ENCODE results near the gene ITPK1. TPM values are rescaled to one million over a fixed set of nuclear protein-coding genes. Genes with fewer than 3 reads are reported as not detected.
A peak's percentile ranks its signal among the peaks of the same experiment; 100 is the strongest.

The ITPK1 gene
- total RNA-seq, 1 donor from 2014 or later, result 25.3 TPM

DNA sequence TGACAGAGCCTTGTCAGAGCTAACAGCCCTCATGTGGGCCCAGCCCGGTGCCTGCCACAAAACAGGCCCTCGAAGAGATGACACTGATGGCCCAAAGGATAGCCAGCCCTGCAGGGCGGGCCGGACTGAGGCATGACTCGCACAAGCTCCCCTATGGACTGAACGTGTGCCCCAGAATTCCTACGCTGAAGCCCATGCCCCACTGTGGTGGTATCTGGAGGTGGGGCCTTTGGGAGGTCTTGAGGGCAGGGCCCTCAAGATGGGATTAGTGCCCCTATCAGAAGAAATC lies 154.2 kb downstream of the ITPK1 start:
- FAIRE-seq (no peak), DNase-seq (ENCODE audit: low spot score in 2 of 2) (no peak)

DNA sequence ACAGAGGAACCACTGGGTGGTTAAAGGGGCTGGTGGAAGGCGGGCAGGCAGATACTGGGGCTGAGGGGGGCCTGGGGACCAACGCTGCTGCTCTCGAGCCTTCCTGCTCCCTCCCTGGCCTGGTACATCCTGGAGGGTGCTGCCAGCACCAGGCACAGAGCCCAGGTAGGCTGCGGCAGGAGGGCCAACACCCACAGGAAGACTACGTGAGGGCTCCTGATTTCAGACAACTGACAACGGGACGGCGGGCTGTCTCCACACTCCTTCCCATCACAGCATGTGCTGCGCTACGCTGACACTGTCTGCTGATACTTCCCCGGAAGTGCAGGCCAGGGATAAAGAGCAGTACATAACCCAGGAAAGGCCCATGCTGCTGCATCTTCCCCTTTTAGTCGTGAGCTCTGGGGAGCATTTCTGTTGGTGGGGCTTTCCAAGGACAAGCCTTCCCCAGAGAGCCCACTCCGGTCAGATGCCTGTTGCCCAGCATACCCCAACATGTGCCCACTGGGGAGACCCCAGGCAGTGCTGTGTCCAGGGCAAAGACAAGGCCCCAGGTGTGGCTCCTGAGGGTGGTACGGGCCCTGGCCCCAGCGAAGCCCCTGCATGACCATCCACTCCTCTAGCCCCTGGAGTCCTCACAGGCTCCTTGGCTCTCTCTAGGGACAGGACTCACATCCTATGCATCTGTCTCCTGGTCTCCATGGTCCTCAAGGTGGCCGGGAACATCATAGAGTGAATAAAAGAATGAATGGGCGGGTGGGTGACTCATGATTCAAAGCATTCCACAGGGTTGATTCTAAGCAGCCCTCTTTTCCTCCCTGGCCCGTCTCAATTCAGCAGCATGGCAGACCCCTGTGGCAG lies 154.8 kb downstream of the ITPK1 start:
- no peak for DNase-seq (ENCODE audit: low spot score in 2 of 2)
- no peak for FAIRE-seq

DNA sequence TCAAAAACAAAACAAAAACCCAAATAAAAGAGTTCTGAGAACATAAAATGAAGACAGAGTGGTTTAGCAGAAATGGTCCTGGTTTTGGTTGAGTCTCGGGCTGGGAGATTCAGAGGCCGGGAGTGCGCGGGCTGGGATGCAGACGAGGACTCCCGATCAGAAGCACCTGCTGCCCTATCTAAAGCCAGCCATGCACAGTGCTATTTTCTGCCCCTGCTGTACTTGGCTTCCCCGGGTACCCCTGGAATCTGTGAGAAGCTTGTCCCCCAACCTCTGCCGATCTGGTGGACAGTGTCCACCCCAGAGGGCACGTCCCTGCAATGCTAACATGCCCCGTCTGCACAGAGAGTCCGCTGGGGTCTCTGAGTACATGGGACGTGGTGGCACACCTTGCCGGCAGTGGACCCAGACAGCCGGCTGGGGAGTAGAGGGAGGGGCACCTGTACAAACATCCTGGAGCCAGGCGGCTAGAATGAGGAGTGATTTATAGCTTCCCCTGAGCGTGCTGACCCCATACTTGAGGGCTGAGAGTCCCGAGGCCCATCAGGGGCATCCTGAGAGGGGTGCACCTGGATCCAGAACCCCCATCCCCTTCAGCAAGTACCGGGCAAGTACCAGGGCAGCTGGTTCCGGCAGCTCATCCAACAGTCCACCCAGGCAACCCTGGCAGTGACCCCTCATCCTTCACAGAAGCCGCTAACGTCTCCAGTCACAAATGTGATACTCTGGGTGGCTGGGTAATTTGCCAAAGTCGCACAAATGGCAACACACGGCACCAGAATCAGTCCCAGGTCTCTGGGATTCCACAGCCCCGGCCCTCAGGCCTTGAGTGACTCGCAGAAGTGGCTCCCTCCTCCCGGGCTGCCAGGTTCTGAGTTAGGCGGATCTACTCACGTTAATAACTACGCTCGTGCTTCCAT lies 155.7 kb downstream of the ITPK1 start:
- DNase-seq (ENCODE audit: low spot score in 2 of 2) (no peak), FAIRE-seq (no peak)

DNA sequence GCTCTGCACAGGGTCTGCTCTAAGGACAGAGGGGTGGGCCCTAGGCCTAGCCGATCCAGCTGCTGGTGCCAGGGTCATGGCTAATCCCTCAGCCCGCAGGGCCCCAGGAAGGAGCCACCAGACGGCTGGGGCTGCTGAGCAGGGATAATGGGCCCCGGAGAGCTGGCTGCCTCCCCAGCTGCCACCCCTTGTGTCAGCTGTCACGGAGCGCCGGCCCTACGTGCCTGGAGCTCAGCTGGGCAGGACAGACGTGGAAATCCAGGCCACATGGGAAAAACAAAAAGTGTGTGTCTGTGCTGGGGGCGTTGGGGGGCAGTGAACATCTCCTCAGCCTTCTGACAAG lies 156.6 kb downstream of the ITPK1 start:
- peak; percentile 67 to 74 for DNase-seq (ENCODE audit: low spot score in 2 of 2)
- FAIRE-seq, result no peak

DNA sequence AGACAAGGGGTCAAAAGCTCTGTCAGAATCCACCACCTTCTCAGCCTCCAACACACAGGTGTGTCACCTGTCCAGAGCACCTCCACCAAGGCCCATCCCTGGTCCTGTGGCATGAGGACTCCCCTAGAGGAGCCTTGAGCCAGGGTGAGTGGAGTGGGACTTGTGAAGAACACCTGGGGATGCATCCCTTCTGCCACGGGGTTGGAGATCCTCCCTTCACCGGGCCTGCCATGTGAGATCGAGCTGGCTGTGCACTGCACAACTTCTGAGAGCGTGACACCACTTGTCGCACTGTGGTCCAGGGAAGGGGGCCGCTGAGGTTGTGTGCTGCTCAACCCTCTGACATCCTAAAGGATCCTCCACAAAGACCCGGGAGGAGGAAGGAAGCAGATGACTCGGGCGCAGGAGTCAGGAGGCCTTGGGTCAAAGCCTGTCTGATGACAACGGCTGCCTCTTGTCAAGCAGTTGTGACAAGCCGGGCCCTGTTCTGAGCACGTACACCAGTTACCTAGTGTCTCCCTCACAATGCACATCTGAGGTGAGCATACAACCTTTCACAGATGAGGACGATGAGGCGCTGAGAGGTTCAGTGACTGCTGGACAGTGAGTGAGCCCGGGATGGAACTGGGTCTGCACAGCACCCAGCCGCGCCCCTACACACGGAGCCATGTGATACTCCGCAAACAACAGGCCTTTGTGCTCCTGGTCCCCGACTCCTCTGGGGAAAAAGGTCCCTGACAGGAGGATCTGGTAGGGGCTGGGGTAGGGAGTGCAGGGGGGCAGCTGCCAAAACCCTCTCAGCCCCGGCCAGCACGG lies 157.1 kb downstream of the ITPK1 start:
- DNase-seq (ENCODE audit: low spot score in 2 of 2) (peak; percentile 60 to 67), FAIRE-seq (no peak)

DNA sequence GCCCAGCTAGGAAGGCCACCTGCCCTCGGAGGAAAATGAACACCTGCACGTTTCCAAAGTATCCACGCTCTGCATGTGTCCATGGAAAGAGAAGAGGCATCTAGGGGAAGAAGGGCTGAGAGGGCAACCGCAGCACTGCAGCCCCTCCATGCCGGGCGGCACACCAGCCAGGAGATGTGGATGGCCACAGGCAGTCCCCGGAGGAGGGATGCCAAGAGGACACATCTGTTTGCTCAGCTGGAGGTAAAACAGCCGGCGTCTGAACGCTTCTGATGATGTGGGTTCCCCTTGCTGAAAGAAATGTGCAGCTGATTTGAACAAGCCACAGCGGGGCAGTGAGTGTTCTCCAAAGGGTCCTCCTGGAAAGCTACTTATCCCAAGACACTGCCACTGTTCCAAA lies 158.8 kb downstream of the ITPK1 start:
- DNase-seq (ENCODE audit: low spot score in 2 of 2) (no peak), FAIRE-seq (no peak)

DNA sequence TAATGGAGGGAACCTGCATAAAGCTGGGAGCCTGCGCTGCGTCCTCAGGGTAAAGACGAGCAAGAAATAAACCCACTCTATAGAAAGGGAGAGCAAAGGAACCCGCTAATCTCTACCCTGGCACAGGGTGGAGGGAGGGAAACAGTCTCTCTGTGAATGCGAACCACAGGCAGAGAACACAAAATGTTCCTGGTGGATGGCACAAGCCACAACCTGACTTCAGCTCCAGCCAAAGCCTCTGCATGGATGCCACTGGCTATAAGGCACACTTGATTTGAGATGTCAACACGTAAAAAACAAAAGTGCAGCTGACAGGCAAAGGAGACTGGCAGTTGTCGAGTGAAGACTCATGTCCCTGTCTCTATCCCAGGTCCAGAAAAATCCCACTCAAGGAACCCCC lies 160.3 kb downstream of the ITPK1 start:
- FAIRE-seq (no peak), DNase-seq (ENCODE audit: low spot score in 2 of 2) (no peak)

DNA sequence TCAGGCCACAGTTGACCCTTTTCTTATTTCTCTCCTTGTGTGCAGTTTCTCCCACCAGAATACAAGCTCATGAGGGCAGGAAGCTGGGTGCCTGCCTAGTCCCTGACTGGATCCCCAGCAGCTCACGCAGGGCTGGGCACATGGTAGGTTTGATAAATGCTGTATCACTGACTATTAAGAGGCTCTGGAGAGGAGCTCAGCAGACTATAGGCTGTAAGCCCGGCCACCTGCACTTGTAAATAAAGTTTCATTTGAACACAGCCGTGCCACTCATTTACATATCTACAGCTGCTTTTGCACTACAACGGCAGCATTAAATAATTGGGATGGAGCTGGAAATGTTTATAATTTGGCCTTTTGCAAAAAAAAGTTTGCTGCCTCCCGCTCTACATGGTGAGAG lies 160.8 kb downstream of the ITPK1 start:
- FAIRE-seq (no peak), DNase-seq (ENCODE audit: low spot score in 2 of 2) (no peak)

DNA sequence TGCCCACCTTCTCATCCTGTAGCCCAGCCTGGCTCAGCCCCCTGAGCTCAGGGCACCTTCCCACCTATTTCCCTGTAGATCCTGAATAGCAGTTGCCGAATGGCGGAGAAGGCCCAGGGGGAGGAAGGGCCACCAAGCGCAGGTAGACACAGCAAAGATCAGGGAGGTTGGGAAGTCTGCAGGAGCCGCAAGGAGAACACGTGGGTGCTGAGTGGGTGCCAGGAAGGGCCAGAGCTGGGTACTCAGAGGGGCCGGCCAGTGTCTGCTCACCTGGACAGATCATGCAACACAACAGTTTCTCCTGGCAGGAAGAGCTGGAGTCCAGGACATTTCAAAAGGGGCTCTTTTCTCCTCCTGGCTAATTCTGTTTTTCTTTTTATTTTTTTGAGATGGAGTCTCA lies 162.2 kb downstream of the ITPK1 start:
- DNase-seq (ENCODE audit: low spot score in 2 of 2), result no peak
- FAIRE-seq, result no peak

DNA sequence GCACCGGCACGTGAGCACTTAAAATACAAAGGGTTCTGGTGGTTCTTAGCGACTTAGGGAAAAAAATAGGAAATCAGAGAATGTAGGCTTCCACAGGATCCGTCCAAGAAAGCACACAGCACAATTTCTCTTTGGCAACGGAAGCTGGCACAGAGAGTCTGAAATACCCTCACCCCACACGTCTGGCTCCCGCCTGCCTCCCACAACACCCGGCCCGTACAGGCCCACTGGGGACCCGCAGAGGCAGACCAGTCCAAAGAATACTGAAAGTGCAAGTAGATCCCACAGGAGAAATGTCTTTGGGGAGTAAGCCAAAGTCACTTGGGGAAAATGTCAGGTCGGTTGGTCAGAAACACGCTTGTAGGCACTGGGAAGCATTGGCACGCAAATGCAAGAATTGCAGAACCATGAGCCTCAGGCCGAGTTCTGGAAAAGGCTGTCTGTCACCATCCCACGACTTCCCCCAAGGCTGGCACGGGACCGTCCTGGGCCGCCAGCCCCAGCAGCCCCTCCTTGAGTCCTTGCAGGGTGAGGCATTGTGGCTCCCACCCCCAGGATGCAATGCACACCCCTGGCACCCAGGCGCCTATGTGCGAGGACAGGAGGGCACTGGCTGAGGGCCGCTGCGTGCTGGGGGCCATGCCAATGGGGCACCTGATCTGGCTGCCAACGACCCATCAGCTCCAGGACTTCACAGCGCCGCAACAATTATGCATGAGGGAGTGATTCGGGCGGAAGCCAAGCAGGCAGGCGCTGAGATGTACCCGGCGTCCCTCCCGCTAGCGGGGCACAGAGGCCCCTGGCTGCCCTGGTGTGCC lies 163.0 kb downstream of the ITPK1 start:
- no peak for DNase-seq (ENCODE audit: low spot score in 2 of 2)
- FAIRE-seq, result no peak

DNA sequence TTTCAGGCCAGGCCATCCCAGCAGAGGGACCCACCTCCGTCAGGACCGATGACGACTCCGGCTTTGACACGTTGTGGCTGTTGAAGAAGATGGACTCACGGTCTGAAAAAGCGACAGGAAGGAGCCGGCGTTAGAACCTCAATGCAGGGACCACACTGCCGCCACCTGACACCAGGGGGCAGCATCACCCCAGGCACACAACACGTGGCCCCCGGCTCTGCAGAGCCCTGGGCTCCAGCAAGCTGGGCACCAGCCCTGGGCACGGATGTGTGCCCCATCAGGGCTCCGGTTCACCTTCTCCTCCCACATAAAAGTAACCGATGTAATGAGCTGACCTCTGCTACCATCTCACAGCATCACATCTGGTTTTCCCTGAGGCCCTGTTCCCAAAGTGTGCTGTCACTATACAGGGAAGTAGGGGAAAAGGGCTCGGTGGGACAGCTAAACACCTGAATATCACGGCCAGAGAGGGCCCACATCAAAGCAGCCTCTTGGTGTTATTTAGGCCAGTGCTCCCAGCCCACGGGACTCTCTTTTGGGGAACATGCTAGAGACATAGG lies 163.7 kb downstream of the ITPK1 start:
- FAIRE-seq (no peak), DNase-seq (ENCODE audit: low spot score in 2 of 2) (peak; percentile 87 to 90)

DNA sequence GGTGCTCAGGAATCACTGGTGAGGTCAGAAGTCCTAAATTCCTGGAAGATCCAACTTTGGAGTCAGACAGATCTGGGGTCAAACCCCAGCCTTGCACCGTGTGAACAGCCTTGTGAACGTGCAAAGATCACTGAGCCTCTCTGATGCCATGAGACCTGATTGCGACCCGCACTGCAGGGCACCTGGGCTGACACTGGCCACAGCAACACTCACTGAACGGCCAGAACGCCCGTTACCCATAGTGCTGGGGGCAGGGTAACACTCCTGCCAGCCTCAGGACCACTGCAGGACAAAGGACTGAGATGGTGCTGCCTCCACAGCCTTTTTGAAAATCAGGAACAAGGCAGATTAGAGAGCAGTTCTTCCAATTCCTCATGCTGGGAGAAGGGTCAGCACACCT lies 164.5 kb downstream of the ITPK1 start:
- DNase-seq (ENCODE audit: low spot score in 2 of 2) (no peak), FAIRE-seq (no peak)

DNA sequence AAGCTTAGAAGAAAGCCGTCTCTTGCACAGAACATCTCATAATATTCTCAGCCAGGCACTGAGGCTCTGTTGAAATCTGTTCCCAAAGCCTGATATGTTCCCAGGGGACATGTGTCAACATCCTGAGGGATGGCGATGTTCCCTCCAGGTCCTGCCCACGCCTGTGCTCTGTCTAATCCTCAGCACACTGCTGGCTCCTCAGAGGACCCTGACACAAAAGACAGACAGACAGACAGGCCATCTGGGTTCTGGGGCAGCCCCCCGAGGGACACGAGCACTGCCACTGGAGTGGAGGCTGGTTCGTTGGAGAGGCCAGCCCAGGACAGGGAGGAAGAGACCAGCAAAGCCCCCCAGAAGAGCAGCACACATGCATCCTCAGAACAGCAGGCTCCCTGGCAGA lies 165.0 kb downstream of the ITPK1 start:
- no peak for FAIRE-seq
- no peak for DNase-seq (ENCODE audit: low spot score in 2 of 2)

DNA sequence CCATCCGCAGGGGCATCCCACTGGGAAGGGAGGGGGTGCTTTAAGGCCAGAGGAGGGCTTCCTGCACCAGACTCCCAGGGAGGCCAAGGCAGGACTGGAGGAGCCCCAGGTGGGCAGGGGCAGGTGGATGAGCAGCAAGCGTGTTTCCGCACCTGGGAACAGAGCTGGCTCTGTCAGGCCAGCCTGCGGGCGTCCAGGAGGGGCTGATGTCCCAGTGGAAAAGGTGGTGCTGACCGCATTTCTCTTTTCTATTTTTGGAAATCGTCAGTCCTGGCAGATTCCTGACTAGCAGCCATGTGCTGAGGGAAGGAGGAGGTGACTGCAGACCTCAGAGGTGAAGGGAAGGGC lies 165.6 kb downstream of the ITPK1 start:
- no peak for FAIRE-seq
- DNase-seq (ENCODE audit: low spot score in 2 of 2), result no peak

DNA sequence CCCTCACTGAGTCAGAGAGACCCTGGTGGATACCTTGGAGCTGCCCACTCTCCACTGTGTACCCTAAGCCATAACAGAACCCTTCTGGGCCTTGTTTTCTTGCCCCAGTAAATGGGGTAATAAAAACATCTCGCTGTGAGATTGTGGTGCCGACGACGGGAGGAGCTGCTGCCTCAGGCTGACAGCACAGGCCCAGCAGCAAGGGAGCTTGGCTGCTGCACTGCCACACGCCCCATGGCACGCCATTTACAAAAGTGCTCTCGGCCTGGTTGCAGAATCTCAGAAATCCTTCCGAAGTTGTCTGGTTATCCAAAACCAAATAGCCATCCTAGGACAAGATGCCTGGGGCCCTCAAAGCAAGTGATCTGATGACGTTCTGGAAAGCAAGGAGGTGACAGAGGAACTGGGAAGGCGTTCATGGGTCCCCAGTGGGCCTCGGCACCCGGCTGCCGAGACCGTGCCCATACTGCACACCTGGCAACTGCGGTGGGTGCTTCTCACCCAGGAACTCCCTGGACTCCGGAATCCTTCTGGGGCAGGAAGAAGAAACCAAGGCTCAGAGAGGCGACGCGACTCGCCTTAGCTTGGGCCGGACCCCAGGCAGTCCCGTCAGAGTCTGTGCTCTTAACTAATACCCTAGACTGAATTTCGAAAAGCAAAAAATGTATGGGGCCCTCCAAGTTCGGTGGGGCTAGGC lies 166.1 kb downstream of the ITPK1 start:
- DNase-seq (ENCODE audit: low spot score in 2 of 2), result no peak
- no peak for FAIRE-seq

DNA sequence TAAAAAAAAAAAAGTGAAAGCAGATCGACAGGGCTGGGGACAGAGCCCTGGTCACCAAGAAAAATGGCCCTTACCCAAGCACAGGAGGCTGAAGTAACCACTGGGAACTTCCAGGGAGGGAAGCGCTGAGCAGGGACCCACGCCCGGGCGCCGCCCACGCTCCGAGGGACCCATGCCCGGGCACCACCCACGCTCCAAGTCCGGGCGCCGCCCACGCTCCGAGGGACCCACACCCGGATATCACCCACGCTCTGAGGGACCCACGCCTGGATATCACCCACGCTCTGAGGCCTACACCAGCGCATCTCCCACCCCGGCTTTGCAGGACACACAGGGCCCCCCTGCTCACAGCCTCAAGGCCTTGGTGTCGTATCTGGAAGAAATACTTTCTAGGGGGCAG lies 167.1 kb downstream of the ITPK1 start:
- FAIRE-seq (no peak), DNase-seq (ENCODE audit: low spot score in 2 of 2) (no peak)

DNA sequence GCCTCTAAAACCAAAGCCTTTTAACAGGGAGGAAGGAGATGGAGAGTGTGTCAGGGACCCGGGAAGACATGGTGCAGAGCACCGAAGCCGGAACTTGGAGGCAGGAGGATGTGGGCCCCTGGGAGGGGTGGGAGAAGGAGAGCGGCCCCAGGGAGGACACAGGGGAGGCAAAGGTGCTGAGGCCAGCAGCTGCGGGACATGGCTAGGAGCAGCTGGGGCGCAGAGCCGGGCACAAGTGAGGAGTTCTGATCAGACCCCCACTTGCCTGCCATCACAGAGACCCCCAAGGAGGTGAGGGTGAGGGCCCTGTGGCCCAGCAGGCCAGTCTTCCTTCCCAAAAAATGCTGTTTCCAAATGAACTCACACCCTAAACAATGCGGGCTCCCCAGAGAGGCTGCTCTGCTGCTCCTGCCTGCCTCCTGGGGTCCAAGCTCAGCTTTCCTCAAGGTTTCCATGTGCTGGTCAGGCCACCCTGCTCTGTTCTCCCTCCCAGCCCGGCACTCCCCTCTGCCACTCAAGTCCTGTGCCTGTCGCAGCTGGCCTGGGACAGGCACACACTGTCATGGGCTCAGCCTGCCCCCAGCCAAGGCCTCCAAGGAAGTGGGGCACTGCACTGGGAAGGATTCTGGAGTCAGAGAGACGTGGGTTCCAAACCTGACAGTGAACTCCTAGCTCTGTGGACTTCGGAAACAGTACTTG lies 168.7 kb downstream of the ITPK1 start:
- no peak for DNase-seq (ENCODE audit: low spot score in 2 of 2)
- no peak for FAIRE-seq

DNA sequence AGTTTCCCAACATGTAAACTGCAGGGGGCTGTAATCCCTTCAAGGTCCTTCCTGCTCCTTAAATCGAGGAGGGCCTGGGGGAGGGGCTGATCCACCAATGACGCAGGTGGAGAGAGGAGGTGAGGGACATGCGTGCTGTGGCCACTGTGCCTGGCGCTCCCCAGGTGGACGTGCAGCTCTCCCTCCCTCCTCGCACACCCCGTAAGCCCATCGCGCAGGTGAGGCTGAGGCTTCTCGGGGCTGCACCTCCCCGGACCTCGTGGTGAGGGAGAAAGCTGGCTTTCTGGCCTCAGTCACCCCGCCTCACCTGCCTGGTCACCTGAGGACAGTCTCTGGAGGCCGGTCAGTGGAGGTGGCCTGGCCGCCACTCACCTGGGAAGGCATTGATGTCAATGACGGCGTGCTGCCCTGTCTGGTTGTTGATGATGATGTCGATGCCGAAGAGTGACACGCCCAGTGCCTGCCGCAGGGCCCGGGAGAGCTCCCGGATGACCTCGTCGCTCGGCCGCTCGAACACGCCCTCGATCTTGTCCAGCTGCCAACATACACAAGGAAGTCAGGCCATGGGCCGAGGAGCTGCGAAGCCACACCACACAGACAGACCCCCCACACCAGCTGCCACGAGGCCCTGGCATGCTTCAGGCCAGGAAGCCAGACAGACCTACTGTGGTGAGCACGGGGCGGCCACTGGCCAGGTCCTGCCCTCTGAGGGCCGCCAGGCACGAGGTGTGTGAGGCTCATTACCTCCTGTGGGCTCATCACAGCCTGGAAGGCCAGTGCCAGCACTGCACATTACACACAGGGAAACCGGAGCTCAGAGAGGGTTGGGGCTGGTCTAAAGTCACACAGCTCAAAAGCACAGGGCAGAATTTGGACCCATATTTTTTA lies 169.5 kb downstream of the ITPK1 start:
- DNase-seq (ENCODE audit: low spot score in 2 of 2), result no peak
- no peak for FAIRE-seq

All from frontal cortex (tissue), 4 donors.